ENCODE results near the gene RPL15.
A peak's percentile ranks its signal among the peaks of the same experiment; 100 is the strongest.
"Not testable (repeated sequence)": the region's sequence is repeated elsewhere in the genome, so short reads cannot be mapped to it uniquely, and the experiment has no call there.

Gene RPL15

GRCh38 chr3:23889950-23890349 lies 27.0 kb upstream of the RPL15 start:
- no peak for DNase-seq (ENCODE audit: low spot score)

- DNase-seq (ENCODE audit: low spot score), result no peak
These were observed 22.5 kb upstream of the RPL15 start for GRCh38 chr3:23894254-23895061.

GRCh38 chr3:23895181-23895580 lies 21.8 kb upstream of the RPL15 start:
- no peak for DNase-seq (ENCODE audit: low spot score)

- no peak for DNase-seq (ENCODE audit: low spot score)
These were observed 16.2 kb upstream of the RPL15 start for GRCh38 chr3:23900744-23901143.

GRCh38 chr3:23904545-23904944 lies 12.4 kb upstream of the RPL15 start:
- DNase-seq (ENCODE audit: low spot score), result no peak

- DNase-seq (ENCODE audit: low spot score), result no peak
These were observed 7.6 kb upstream of the RPL15 start for GRCh38 chr3:23909341-23909740.

- no peak for DNase-seq (ENCODE audit: low spot score)
These were observed 5.5 kb upstream of the RPL15 start for GRCh38 chr3:23911397-23911796.

- not testable (repeated sequence) for DNase-seq (ENCODE audit: low spot score)
These were observed 4.6 kb upstream of the RPL15 start for GRCh38 chr3:23912335-23912734.

- no peak for DNase-seq (ENCODE audit: low spot score)
These were observed 3.8 kb upstream of the RPL15 start for GRCh38 chr3:23913182-23913581.

GRCh38 chr3:23913873-23914743 lies 2.8 kb upstream of the RPL15 start:
- DNase-seq (ENCODE audit: low spot score), result no peak

GRCh38 chr3:23915537-23916108 lies 1.3 kb upstream of the RPL15 start:
- no peak for DNase-seq (ENCODE audit: low spot score)

- DNase-seq (ENCODE audit: low spot score), result no peak
These were observed 613 bp upstream of the RPL15 start for GRCh38 chr3:23916152-23916885.

GRCh38 chr3:23917679-23918303 lies 859 bp downstream of the RPL15 start:
- DNase-seq (ENCODE audit: low spot score), result peak; percentile 64

- DNase-seq (ENCODE audit: low spot score), result not testable (repeated sequence)
These were observed 1.4 kb downstream of the RPL15 start for GRCh38 chr3:23918331-23918730.

- no peak for DNase-seq (ENCODE audit: low spot score)
These were observed 2.7 kb downstream of the RPL15 start for GRCh38 chr3:23919628-23920027.

GRCh38 chr3:23920151-23920655 lies 3.3 kb downstream of the RPL15 start:
- no peak for DNase-seq (ENCODE audit: low spot score)

- DNase-seq (ENCODE audit: low spot score), result no peak
These were observed 4.2 kb downstream of the RPL15 start for GRCh38 chr3:23921052-23921511.

- no peak for DNase-seq (ENCODE audit: low spot score)
These were observed 6.9 kb downstream of the RPL15 start for GRCh38 chr3:23923786-23924185.

- DNase-seq (ENCODE audit: low spot score), result no peak
These were observed 9.3 kb downstream of the RPL15 start for GRCh38 chr3:23926246-23926645.

- no peak for DNase-seq (ENCODE audit: low spot score)
These were observed 9.8 kb downstream of the RPL15 start for GRCh38 chr3:23926736-23927135.

GRCh38 chr3:23928524-23928923 lies 11.6 kb downstream of the RPL15 start:
- DNase-seq (ENCODE audit: low spot score), result no peak
